Activated B cell treated with CpG ODN at 0.5 μM for 24 hours (primary cell): ENCODE measurements around the gene FSHR. TPM values are rescaled to one million over a fixed set of nuclear protein-coding genes. Genes with fewer than 3 reads are reported as not detected.

ENCODE experiments used
- ATAC-seq: fragments of 200-7000 bp; cut with Tn5 transposase; one replicate; pipeline ENCODE4 v1.10.0; 2021; ENCODE audit warnings: low read depth, mild to moderate bottlenecking, moderate library complexity
- CTCF ChIA-PET: fragments of 350-600 bp; sonication (Branson Sonifier 250); formaldehyde crosslinking; loops from one replicate; lab custom pipeline; 2021; ENCODE audit warnings: antibody characterized with exemption; lab: Charles Lee
- POLR2A ChIA-PET: fragments of 350-600 bp; sonication (Branson Sonifier 250); formaldehyde crosslinking; loops from one replicate; lab custom pipeline; 2021; ENCODE audit warnings: antibody characterized with exemption; lab: Charles Lee
- DNase-seq: peaks from one replicate; pipeline ENCODE4 v3.0.0; 2022
- H3K27ac Mint-ChIP-seq: one replicate; pipeline ENCODE4 v1.8.0; 2020; ENCODE audit warnings: mixed read lengths
- H3K27me3 Mint-ChIP-seq: one replicate; pipeline ENCODE4 v1.8.0; 2021; ENCODE audit warnings: mixed read lengths
- H3K36me3 Mint-ChIP-seq: one replicate; pipeline ENCODE4 v1.8.0; 2021; ENCODE audit warnings: low read depth, mixed read lengths
- H3K4me1 Mint-ChIP-seq: one replicate; pipeline ENCODE4 v1.8.0; 2021; ENCODE audit warnings: mixed read lengths
- H3K4me3 Mint-ChIP-seq: one replicate; pipeline ENCODE4 v1.8.0; 2020; ENCODE audit warnings: mild to moderate bottlenecking, mixed read lengths
- H3K9me3 Mint-ChIP-seq: one replicate; pipeline ENCODE4 v1.8.0; 2020; ENCODE audit warnings: mixed read lengths
- intact Hi-C: fragments of 100-400 bp; cut with micrococcal nuclease; formaldehyde crosslinking; loops from one replicate; pipeline ENCODE4 v1.15.1; 2024
- total RNA-seq: library from RNA; stranded (reverse); gene quantifications from 2 replicates; pipeline ENCODE4 v1.2.3, GENCODE V29; 2022
- TF ChIP-seq, protein P1 (sequence below): fragments of 200-600 bp; IDR thresholded peaks from one replicate; pipeline ENCODE4 v1.8.0; 2022; ENCODE audit warnings: antibody characterized with exemption, mild to moderate bottlenecking

Gene FSHR
- total RNA-seq, 1 donor from 2014 or later = not detected

DNA sequence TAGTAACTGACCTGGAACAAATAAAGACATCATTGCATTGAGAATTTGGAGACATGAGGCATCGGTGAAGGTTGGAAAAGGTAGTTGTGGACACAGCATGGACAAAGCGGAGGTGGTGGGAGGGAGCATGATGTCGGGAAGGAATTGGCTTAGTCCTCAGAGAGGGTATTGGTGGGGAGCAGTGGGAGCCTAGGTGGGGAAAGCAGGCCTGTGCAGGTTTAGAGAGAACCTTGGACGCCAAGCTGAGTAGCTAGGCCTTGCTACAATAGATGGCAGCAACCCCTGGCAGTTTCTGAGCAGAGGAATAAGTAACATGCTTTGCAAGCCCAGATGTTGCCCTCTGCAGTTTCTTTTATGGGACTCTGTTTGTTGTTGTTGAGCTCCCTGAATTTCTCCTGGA is 221.6 kb downstream of the FSHR start:
- TF ChIP-seq, protein P1, sequence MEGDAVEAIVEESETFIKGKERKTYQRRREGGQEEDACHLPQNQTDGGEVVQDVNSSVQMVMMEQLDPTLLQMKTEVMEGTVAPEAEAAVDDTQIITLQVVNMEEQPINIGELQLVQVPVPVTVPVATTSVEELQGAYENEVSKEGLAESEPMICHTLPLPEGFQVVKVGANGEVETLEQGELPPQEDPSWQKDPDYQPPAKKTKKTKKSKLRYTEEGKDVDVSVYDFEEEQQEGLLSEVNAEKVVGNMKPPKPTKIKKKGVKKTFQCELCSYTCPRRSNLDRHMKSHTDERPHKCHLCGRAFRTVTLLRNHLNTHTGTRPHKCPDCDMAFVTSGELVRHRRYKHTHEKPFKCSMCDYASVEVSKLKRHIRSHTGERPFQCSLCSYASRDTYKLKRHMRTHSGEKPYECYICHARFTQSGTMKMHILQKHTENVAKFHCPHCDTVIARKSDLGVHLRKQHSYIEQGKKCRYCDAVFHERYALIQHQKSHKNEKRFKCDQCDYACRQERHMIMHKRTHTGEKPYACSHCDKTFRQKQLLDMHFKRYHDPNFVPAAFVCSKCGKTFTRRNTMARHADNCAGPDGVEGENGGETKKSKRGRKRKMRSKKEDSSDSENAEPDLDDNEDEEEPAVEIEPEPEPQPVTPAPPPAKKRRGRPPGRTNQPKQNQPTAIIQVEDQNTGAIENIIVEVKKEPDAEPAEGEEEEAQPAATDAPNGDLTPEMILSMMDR = no peak
- no peak for ATAC-seq
- H3K9me3 Mint-ChIP-seq = no peaks in the 10 kb centered on the region
- intact Hi-C loops = no loop called here
- ChIA-PET POLR2A (no interaction called here), CTCF (no interaction called here)
- H3K4me1 Mint-ChIP-seq = no peaks in the 10 kb centered on the region
- DNase-seq = no peak
- H3K36me3 Mint-ChIP-seq = no peaks in the 10 kb centered on the region
- no peak overlapping the region for H3K27ac Mint-ChIP-seq
- H3K4me3 Mint-ChIP-seq = no peak overlapping the region
- H3K27me3 Mint-ChIP-seq = peaks cover 2% of the 10 kb centered on the region

- no peaks in the 10 kb centered on the region for H3K36me3 Mint-ChIP-seq
- H3K4me1 Mint-ChIP-seq = no peaks in the 10 kb centered on the region
These were observed 224.6 kb downstream of the FSHR start for GRCh38 chr2:48929571-48930301.

DNA sequence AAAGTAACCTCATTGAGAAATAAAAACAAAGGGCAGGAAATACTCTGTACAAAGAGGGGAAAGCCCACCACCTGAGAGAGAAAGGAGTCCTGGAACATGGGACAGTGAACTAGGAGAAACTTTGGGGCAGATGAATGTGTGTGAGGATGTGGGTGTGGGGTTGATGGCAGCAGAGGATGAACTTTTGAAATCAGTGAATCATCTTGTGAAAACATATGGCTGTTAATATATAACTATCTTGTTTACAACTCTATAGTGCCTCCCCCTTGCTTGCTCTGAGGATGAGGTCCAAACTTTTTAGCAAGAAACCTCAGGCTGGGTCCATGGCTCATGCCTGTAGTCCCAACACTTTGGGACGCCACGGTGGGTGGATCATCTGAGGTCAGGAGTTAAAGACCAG is 227.0 kb downstream of the FSHR start:
- no peaks in the 10 kb centered on the region for H3K4me1 Mint-ChIP-seq
- ChIA-PET POLR2A (no interaction called here), CTCF (no interaction called here)
- H3K36me3 Mint-ChIP-seq = no peaks in the 10 kb centered on the region
- H3K27ac Mint-ChIP-seq = no peak overlapping the region
- peaks cover 5% of the 10 kb centered on the region for H3K9me3 Mint-ChIP-seq
- intact Hi-C loops = no loop called here
- H3K4me3 Mint-ChIP-seq = no peak overlapping the region
- DNase-seq = no peak
- H3K27me3 Mint-ChIP-seq = peaks cover 2% of the 10 kb centered on the region
- TF ChIP-seq, protein P1 = no peak
- no peak for ATAC-seq

More at GRCh38 chr2:48929571-48930301, 224.6 kb downstream of the FSHR start:
- ChIA-PET CTCF (no interaction called here), POLR2A (no interaction called here)
- Mint-ChIP-seq H3K9me3 (peaks cover 1% of the 10 kb centered on the region), H3K27ac (no peak overlapping the region), H3K4me3 (no peak overlapping the region), H3K27me3 (peaks cover 2% of the 10 kb centered on the region)
- TF ChIP-seq, protein P1 = no peak
- DNase-seq (no peak), ATAC-seq (no peak)
- intact Hi-C loops = no loop called here

GRCh38 chr2:48915884-48916283 is 238.4 kb downstream of the FSHR start:
- CTCF ChIA-PET = no interaction called here
- intact Hi-C loops = no loop called here
- H3K9me3 Mint-ChIP-seq = peaks cover 3% of the 10 kb centered on the region
- POLR2A ChIA-PET = no interaction called here
- DNase-seq = no peak
- no peaks in the 10 kb centered on the region for H3K4me1 Mint-ChIP-seq
- TF ChIP-seq, protein P1 = no peak
- H3K4me3 Mint-ChIP-seq = no peak overlapping the region
- no peak overlapping the region for H3K27ac Mint-ChIP-seq
- ATAC-seq = no peak
- no peaks in the 10 kb centered on the region for H3K27me3 Mint-ChIP-seq
- H3K36me3 Mint-ChIP-seq = no peaks in the 10 kb centered on the region

DNA sequence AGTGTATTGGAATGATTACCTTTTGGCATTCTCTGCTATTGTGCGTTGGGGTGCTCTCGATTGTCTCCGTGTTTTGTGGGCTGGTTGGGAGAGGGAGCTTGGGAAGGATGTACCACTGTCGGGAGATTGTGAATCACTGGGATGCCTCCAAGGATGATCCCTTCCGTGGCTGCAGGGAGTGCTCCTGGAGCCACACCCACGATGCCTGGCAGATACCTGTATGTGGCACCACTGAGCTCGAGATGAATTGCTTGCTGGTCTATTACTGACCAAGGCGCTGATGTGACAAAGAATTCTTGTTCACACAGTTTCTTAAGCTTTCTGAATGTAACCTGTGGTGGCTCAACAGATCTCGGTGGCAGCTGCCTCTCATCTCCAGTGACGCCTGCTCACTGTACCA is 239.1 kb downstream of the FSHR start:
- intact Hi-C loops = no loop called here
- Mint-ChIP-seq H3K9me3 (peaks cover 3% of the 10 kb centered on the region), H3K36me3 (no peaks in the 10 kb centered on the region), H3K27ac (no peak overlapping the region), H3K4me3 (no peak overlapping the region), H3K4me1 (no peaks in the 10 kb centered on the region), H3K27me3 (no peaks in the 10 kb centered on the region)
- no peak for ATAC-seq
- TF ChIP-seq, protein P1 = no peak
- POLR2A ChIA-PET = no interaction called here
- CTCF ChIA-PET = no interaction called here
- no peak for DNase-seq
